ENCODE measurements around the gene TMEM132C. TPM values are rescaled to one million over a fixed set of nuclear protein-coding genes. Genes with fewer than 3 reads are reported as not detected.

TMEM132C gene
- total RNA-seq, 1 donor from 2014 or later, result 3.9 TPM

DNA sequence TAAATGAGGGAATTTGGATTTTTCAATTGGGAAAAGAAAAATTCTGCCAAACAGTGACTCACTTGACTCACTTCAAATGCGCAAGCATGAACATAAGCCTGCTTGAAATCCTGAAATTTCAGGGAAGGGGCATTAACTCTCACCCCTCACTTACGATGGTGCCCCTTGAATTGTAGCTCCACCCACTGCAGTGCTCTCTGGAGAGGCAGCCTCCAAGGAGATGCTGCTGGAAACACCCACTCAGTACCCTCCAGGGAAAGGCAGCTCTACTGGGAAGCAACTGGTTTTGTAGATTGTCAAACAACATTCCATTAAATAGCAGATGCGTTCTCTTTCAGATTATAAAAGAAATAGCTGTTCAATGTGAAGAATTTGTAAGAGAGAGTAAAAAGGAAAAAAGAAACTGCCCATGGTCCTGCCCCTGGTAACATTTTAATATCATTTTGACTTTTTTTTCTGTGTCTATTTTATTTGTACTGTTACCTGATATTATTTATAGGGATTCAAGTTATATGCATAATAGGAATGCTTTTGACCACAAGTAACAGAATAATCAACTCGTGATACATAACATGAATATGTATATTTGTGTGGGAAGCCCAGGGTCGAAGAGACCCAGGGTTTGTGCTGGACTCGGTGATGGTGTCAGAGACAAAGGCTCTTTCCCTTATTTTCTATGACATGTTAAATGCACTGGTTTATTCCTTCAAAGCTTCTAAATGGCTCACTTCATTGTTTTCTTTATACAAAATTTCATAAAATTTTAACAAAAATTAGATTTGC lies 31.1 kb upstream of the TMEM132C start:
- Histone ChIP-seq H4K20me1 (ENCODE audit: low read depth) (no peaks in the 10 kb centered on the region), H3K4me1 (no peaks in the 10 kb centered on the region), H3K79me2 (ENCODE audit: low read depth) (no peaks in the 10 kb centered on the region), H3K27ac (no peak overlapping the region), H3K9ac (no peak overlapping the region), H3K27me3 (no peaks in the 10 kb centered on the region), H3F3A (ENCODE audit: low read depth) (no peaks in the 10 kb centered on the region), H3K36me3 (no peaks in the 10 kb centered on the region), H3K4me2 (no peak overlapping the region), H3K4me3 (no peak overlapping the region), H2AFZ (replicated peaks) (no peak overlapping the region), H3K9me3 (ENCODE audit: low read depth) (no peaks in the 10 kb centered on the region)
- Mint-ChIP-seq H3K9me3 (peaks cover 4% of the 10 kb centered on the region), H3K27ac (no peak overlapping the region), H3K4me1 (peaks cover 10% of the 10 kb centered on the region), H3K36me3 (no peaks in the 10 kb centered on the region), H3K4me3 (no peak overlapping the region), H3K27me3 (ENCODE audit: insufficient read depth, low read depth) (peaks cover 7% of the 10 kb centered on the region)
- no peak for DNase-seq (ENCODE audit: low spot score)
- TF ChIP-seq EZH2 (IDR thresholded peaks at IDR 0.05), result no peak
- TF ChIP-seq EZH2phosphoT487 (IDR thresholded peaks at IDR 0.05), result no peak
- TF ChIP-seq, protein P1, sequence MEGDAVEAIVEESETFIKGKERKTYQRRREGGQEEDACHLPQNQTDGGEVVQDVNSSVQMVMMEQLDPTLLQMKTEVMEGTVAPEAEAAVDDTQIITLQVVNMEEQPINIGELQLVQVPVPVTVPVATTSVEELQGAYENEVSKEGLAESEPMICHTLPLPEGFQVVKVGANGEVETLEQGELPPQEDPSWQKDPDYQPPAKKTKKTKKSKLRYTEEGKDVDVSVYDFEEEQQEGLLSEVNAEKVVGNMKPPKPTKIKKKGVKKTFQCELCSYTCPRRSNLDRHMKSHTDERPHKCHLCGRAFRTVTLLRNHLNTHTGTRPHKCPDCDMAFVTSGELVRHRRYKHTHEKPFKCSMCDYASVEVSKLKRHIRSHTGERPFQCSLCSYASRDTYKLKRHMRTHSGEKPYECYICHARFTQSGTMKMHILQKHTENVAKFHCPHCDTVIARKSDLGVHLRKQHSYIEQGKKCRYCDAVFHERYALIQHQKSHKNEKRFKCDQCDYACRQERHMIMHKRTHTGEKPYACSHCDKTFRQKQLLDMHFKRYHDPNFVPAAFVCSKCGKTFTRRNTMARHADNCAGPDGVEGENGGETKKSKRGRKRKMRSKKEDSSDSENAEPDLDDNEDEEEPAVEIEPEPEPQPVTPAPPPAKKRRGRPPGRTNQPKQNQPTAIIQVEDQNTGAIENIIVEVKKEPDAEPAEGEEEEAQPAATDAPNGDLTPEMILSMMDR (IDR thresholded peaks at IDR 0.05), result no peak

DNA sequence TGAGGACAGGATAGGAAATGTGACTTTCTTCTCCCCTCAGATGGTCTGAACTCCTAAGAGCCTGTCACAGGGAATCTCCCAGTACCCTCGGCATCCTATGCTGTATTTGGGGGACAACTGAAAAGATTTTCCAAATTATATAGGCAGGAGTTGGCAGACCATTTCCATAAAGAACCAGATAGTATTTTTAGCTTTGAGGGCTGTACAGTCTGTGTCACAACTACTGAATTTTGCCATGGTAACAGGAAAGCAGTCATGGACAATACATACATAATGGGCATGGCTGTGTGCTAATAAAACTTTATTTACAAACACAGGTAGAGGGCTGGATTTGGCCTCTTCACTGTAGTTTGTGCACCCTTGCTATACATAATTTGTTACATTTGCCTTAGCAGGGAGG lies 30.4 kb upstream of the TMEM132C start:
- H3K9ac ChIP-seq, result no peak overlapping the region
- TF ChIP-seq EZH2 (IDR thresholded peaks at IDR 0.05) (no peak), EZH2phosphoT487 (IDR thresholded peaks at IDR 0.05) (no peak)
- TF ChIP-seq, protein P1 (IDR thresholded peaks at IDR 0.05), result no peak
- H3K36me3 ChIP-seq, result no peaks in the 10 kb centered on the region
- DNase-seq (ENCODE audit: low spot score), result no peak
- no peaks in the 10 kb centered on the region for H3K79me2 ChIP-seq (ENCODE audit: low read depth)
- Mint-ChIP-seq H3K27ac (no peak overlapping the region), H3K36me3 (no peaks in the 10 kb centered on the region), H3K4me3 (no peak overlapping the region), H3K9me3 (peaks cover 4% of the 10 kb centered on the region), H3K27me3 (ENCODE audit: insufficient read depth, low read depth) (peaks cover 9% of the 10 kb centered on the region), H3K4me1 (peaks cover 10% of the 10 kb centered on the region)
- H3K27me3 ChIP-seq, result no peaks in the 10 kb centered on the region
- H3K4me3 ChIP-seq, result no peak overlapping the region
- H4K20me1 ChIP-seq (ENCODE audit: low read depth), result no peaks in the 10 kb centered on the region
- H3K9me3 ChIP-seq (ENCODE audit: low read depth), result no peaks in the 10 kb centered on the region
- no peak overlapping the region for H2AFZ ChIP-seq (replicated peaks)
- H3K4me1 ChIP-seq, result no peaks in the 10 kb centered on the region
- no peak overlapping the region for H3K27ac ChIP-seq
- no peak overlapping the region for H3K4me2 ChIP-seq
- no peaks in the 10 kb centered on the region for H3F3A ChIP-seq (ENCODE audit: low read depth)

DNA sequence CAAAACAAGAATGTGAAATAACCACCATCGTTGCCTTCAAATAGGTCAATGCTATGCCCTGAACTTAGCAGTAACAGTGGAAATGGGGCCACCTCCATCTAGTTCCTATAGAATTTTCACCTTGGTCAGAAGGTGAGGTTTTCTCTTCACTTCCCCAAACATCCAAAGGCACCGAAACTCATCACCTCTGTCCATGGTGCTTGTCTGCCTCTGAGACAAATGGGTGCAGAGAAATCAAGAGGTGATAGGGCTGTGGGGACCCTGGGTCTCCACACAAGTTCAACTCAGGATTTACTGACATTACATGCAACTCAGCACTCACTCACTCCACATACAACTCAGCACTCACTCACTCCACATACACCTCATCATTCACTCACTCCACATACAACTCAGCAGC lies 26.2 kb upstream of the TMEM132C start:
- no peak overlapping the region for H3K4me2 ChIP-seq
- TF ChIP-seq, protein P1 (IDR thresholded peaks at IDR 0.05), result no peak
- no peak for TF ChIP-seq EZH2phosphoT487 (IDR thresholded peaks at IDR 0.05)
- no peak for TF ChIP-seq EZH2 (IDR thresholded peaks at IDR 0.05)
- H4K20me1 ChIP-seq (ENCODE audit: low read depth), result no peaks in the 10 kb centered on the region
- H3K27ac Mint-ChIP-seq, result no peak overlapping the region
- H3K4me1 ChIP-seq, result no peaks in the 10 kb centered on the region
- peaks cover 8% of the 10 kb centered on the region for H3K9me3 Mint-ChIP-seq
- H3K9ac ChIP-seq, result no peak overlapping the region
- no peak overlapping the region for H3K4me3 ChIP-seq
- peaks cover 12% of the 10 kb centered on the region for H3K27me3 Mint-ChIP-seq (ENCODE audit: insufficient read depth, low read depth)
- no peaks in the 10 kb centered on the region for H3F3A ChIP-seq (ENCODE audit: low read depth)
- H3K27ac ChIP-seq, result no peak overlapping the region
- H3K79me2 ChIP-seq (ENCODE audit: low read depth), result no peaks in the 10 kb centered on the region
- no peaks in the 10 kb centered on the region for H3K27me3 ChIP-seq
- H3K4me1 Mint-ChIP-seq, result peaks cover 13% of the 10 kb centered on the region
- no peak overlapping the region for H3K4me3 Mint-ChIP-seq
- H3K36me3 Mint-ChIP-seq, result no peaks in the 10 kb centered on the region
- no peak for DNase-seq (ENCODE audit: low spot score)
- no peaks in the 10 kb centered on the region for H3K9me3 ChIP-seq (ENCODE audit: low read depth)
- H2AFZ ChIP-seq (replicated peaks), result no peak overlapping the region
- no peaks in the 10 kb centered on the region for H3K36me3 ChIP-seq
